ENCODE measurements around the gene EIF4G1. TPM values are rescaled to one million over a fixed set of nuclear protein-coding genes. Genes with fewer than 3 reads are reported as not detected.

The EIF4G1 gene
- total and polyA plus RNA-seq, 2 of the 4 experiments (the other 2 are of a cell fraction), result 225 to 274 TPM

DNA sequence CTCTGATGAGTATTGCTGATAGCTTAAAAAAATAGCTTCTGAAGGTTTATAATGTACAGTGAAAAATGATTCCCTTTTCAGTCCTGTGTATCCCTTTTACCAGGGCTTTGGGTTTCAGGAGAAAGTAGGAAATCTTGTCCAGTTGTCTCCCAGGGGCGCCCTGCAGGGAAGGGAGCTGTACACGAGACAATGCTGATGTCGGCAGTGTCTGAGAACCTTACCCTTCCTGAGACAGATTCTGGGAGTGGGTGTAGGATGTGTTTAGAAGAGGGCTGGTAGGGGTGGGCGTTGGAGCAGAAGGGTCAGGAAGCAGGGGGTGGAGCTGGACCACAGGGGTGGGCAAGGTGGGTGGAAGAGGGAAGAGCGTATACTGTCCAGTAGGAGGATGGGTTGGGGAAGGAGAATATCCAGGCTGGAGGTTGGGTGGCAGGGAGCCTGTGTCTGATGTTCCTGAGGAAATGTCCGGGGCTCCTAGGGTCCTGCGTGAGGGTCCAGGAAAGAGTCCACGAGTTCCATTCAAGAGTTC lies 58.0 kb downstream of the EIF4G1 start:
- Histone ChIP-seq H3K4me1 (ENCODE audit: control insufficient read depth, insufficient read depth, low read length) (0 out of 2 replicates have a peak, but pooled peaks cover 6% of the 10 kb centered on the region), H2BK15ac (ENCODE audit: low read depth, low read length) (no peak overlapping the region), H2AK5ac (ENCODE audit: low read depth, low read length) (no peak overlapping the region), H3K27me3 (ENCODE audit: control insufficient read depth, insufficient read depth, low read length) (peaks cover 32% of the 10 kb centered on the region), H3K36me3 (ENCODE audit: control insufficient read depth, insufficient read depth, low read length) (peaks cover 8% of the 10 kb centered on the region), H4K20me1 (ENCODE audit: insufficient read depth, low read length) (peaks cover 11% of the 10 kb centered on the region; the same call in 1 of the 2 replicates), H3K23ac (ENCODE audit: low read depth, low read length) (no peak overlapping the region), H2BK120ac (ENCODE audit: low read depth, low read length) (no peak overlapping the region), H3K4me3 (ENCODE audit: insufficient read depth, low read depth, low read length) (no peak overlapping the region), H3K79me1 (ENCODE audit: low read depth in 1 of 2, low read length in 2 of 2) (0 out of 4 replicates have a peak, but pooled peaks cover 0 to 3% of the 10 kb centered on the region in 2 experiments), H3K14ac (replicated peaks; ENCODE audit: low read depth, low read length) (no peak overlapping the region), H3K56ac (ENCODE audit: extremely low read depth, insufficient read depth, low read length) (no peak overlapping the region), H3K18ac (ENCODE audit: low read depth, low read length) (no peak overlapping the region), H3K4me2 (ENCODE audit: low read depth, low read length) (no peak overlapping the region), H2AK9ac (replicated peaks; ENCODE audit: low read depth, low read length, poor library complexity) (no peak overlapping the region), H2BK20ac (ENCODE audit: low read depth, low read length) (no peak overlapping the region), H3K9me3 (ENCODE audit: control insufficient read depth, insufficient read depth, low read length) (no peaks in the 10 kb centered on the region), H4K8ac (ENCODE audit: low read depth in 2 of 2, low read length in 2 of 2) (no peak overlapping the region), H3K9ac (ENCODE audit: low read depth, low read length) (no peak overlapping the region), H3K9me1 (ENCODE audit: insufficient read depth, low read length) (no peaks in the 10 kb centered on the region), H3K27ac (ENCODE audit: insufficient read depth, low read length) (no peak overlapping the region), H4K5ac (ENCODE audit: low read depth, low read length) (no peak overlapping the region), H2BK5ac (ENCODE audit: low read depth, low read length, poor library complexity, severe bottlenecking) (no peak overlapping the region), H2AFZ (replicated peaks; ENCODE audit: low read length, poor library complexity) (no peak overlapping the region), H3K4ac (ENCODE audit: low read depth, low read length) (no peak overlapping the region), H4K91ac (ENCODE audit: insufficient read depth, low read depth, low read length) (no peak overlapping the region)
- no peak for ATAC-seq (ENCODE audit: low read depth)
- in situ Hi-C loops (cut with MboI; ENCODE audit: low sequenced_read_pairs) (loop anchor here (5.0 to 10.0 kb wide), 3 partner anchors 160 to 432 kb away; no protein-coding TSS in a partner anchor), dilution Hi-C loops (cut with HindIII; ENCODE audit: low sequenced_read_pairs, unreplicated experiment) (loop anchor here (25.0 kb wide), 1 partner anchor 165 kb away; no protein-coding TSS in a partner anchor), intact Hi-C loops (cut with micrococcal nuclease) (loop anchor here (5.0 kb wide), 2 partner anchors 405 to 430 kb away; no protein-coding TSS in a partner anchor)
- no peak for DNase-seq
- TF ChIP-seq MAFK (IDR thresholded peaks at IDR 0.05; ENCODE audit: low read depth, low read length) (0 out of 2 replicates have a peak, but pooled peaks have one; percentile 36), BHLHE40 (IDR thresholded peaks at IDR 0.05; ENCODE audit: low read depth, low read length) (no peak), FOS (IDR thresholded peaks at IDR 0.05; ENCODE audit: low read depth, low read length) (no peak), RAD21 (IDR thresholded peaks at IDR 0.05; ENCODE audit: low read length) (no peak), SMC3 (IDR thresholded peaks at IDR 0.05; ENCODE audit: low read depth, low read length) (no peak), USF2 (IDR thresholded peaks at IDR 0.05; ENCODE audit: low read depth, low read length) (no peak), CHD1 (IDR thresholded peaks at IDR 0.05; ENCODE audit: low read depth, low read length) (no peak), POLR2A (IDR thresholded peaks at IDR 0.05; ENCODE audit: low read depth, low read length) (no peak)
- TF ChIP-seq, protein P1, sequence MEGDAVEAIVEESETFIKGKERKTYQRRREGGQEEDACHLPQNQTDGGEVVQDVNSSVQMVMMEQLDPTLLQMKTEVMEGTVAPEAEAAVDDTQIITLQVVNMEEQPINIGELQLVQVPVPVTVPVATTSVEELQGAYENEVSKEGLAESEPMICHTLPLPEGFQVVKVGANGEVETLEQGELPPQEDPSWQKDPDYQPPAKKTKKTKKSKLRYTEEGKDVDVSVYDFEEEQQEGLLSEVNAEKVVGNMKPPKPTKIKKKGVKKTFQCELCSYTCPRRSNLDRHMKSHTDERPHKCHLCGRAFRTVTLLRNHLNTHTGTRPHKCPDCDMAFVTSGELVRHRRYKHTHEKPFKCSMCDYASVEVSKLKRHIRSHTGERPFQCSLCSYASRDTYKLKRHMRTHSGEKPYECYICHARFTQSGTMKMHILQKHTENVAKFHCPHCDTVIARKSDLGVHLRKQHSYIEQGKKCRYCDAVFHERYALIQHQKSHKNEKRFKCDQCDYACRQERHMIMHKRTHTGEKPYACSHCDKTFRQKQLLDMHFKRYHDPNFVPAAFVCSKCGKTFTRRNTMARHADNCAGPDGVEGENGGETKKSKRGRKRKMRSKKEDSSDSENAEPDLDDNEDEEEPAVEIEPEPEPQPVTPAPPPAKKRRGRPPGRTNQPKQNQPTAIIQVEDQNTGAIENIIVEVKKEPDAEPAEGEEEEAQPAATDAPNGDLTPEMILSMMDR (conservative IDR thresholded peaks at IDR 0.05; ENCODE audit: low read depth, low read length), result no peak
- no TSS peak for BruUV-seq (replicated peaks)
- CTCF ChIA-PET, result interaction anchor here (0.8 to 1.9 kb wide), 16 partner anchors 8 to 436 kb away, joined by 3 to 30 read pairs (median 7); partner anchors contain the start of gene CHRD
- 72% methylated on average over 5 of the region's 8 CpGs; no CpG with 5 or more reads in 1 of the 2 experiments for WGBS, 2 experiments (ENCODE audit: extremely low coverage in 2 of 2, insufficient read length in 1 of 2)
- POLR2A ChIA-PET (ENCODE audit: unreplicated experiment), result no interaction called here

All from IMR-90 (cell line).